H4 (cell line): ENCODE measurements around the gene KCNJ5. TPM values are rescaled to one million over a fixed set of nuclear protein-coding genes. Genes with fewer than 3 reads are reported as not detected.

Source experiments
- DNase-seq: peaks from one replicate; pipeline ENCODE4 v3.0.0-alpha.2; 2015; ENCODE audit warnings: low spot score
- total RNA-seq: library from RNA; depleted of rRNA; stranded (reverse); fragments of >200 nt; shearing (Covaris generic); gene quantifications from 2 replicates; pipeline ENCODE4 v1.2.3, GENCODE V29; 2014

KCNJ5 gene
- total RNA-seq, 1 experiment from 2014 or later: not detected

- no peak for DNase-seq
Observed at GRCh38 chr11:128895526-128895925, 4.4 kb downstream of the KCNJ5 start.

- DNase-seq: no peak
Observed at GRCh38 chr11:128896356-128896755, 5.2 kb downstream of the KCNJ5 start.

- no peak for DNase-seq
Observed at GRCh38 chr11:128897826-128898225, 6.7 kb downstream of the KCNJ5 start.

- no peak for DNase-seq
Observed at GRCh38 chr11:128898580-128899344, 7.6 kb downstream of the KCNJ5 start.

- no peak for DNase-seq
Observed at GRCh38 chr11:128900468-128900867, 9.3 kb downstream of the KCNJ5 start.

GRCh38 chr11:128901653-128902514 is 10.7 kb downstream of the KCNJ5 start:
- no peak for DNase-seq

- no peak for DNase-seq
Observed at GRCh38 chr11:128902515-128903066, 11.4 kb downstream of the KCNJ5 start.

GRCh38 chr11:128903248-128904061 is 12.3 kb downstream of the KCNJ5 start:
- DNase-seq: peak; percentile 17

GRCh38 chr11:128904303-128904655 is 13.1 kb downstream of the KCNJ5 start:
- DNase-seq: no peak

GRCh38 chr11:128904656-128905344 is 13.6 kb downstream of the KCNJ5 start:
- DNase-seq: peak; percentile 42

- peak; percentile 63 for DNase-seq
Observed at GRCh38 chr11:128905345-128906184, 14.4 kb downstream of the KCNJ5 start.

GRCh38 chr11:128906185-128907050 is 15.3 kb downstream of the KCNJ5 start:
- DNase-seq: no peak

GRCh38 chr11:128907585-128907984 is 16.4 kb downstream of the KCNJ5 start:
- no peak for DNase-seq

- DNase-seq: peak; percentile 70
Observed at GRCh38 chr11:128908391-128909246, 17.5 kb downstream of the KCNJ5 start.

- no peak for DNase-seq
Observed at GRCh38 chr11:128909438-128910125, 18.4 kb downstream of the KCNJ5 start.

- DNase-seq: no peak
Observed at GRCh38 chr11:128910576-128910975, 19.4 kb downstream of the KCNJ5 start.

GRCh38 chr11:128911239-128911638 is 20.1 kb downstream of the KCNJ5 start:
- no peak for DNase-seq

GRCh38 chr11:128911701-128912100 is 20.5 kb downstream of the KCNJ5 start:
- no peak for DNase-seq
